Esophagus squamous epithelium (tissue), 4 donors: ENCODE measurements around the gene SIAH2.

Experiments used
- POLR2A ChIP-seq, 4 donors: fragments of 450-650 bp; IDR thresholded peaks; one replicate each; pipeline ENCODE4 v1.6.1; 2017; ENCODE audit warnings: antibody characterized with exemption in 4 of 4, mild to moderate bottlenecking in 4 of 4, moderate library complexity in 3 of 4
- TF ChIP-seq, protein P1 (sequence below), 6 experiments: fragments of 450-650 bp in 4 of 6; fragments of 200-600 bp in 2 of 6; sonication (generic) in 2 of 6; IDR thresholded peaks; one replicate each; pipeline ENCODE4 v1.5.1; 2016 to 2019; ENCODE audit warnings: antibody characterized with exemption in 6 of 6, mild to moderate bottlenecking in 4 of 6, moderate library complexity in 4 of 6

DNA sequence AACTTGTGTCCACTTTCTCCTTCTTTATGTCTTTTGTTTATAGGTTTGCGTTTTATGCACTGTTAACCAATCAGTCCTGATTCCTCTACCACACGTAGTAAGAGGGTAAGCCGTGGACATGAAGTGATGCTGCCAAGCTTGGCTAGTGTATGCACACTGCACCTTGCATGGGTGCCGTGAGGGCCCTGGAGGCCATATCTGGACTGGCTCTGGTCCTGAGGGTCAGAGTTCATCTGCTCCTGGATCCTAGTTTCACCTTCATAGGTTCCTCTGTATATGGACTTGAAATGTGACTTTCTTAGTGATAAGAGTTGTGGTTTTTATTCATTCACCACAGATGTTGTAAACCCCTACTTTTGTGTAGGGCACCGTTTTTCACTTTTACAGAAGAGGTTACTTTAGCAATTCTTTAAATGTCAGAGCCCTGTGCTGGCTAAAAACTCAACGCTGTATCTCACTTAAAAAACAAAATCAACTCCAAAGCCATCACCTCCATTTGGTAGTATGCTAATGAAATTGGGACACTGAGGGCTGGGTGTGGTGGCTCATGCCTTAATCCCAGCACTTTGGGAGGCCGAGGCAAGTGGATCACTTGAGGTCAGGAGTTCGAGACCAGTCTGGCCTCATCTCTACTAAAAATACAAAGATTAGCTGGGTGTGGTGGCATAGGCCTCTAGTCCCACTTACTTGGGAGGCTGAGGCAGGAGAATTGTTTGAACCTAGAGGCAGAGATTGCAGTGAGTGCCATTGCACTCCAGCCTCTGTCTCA is 22.9 kb downstream of the SIAH2 start:
- TF ChIP-seq, protein P1, sequence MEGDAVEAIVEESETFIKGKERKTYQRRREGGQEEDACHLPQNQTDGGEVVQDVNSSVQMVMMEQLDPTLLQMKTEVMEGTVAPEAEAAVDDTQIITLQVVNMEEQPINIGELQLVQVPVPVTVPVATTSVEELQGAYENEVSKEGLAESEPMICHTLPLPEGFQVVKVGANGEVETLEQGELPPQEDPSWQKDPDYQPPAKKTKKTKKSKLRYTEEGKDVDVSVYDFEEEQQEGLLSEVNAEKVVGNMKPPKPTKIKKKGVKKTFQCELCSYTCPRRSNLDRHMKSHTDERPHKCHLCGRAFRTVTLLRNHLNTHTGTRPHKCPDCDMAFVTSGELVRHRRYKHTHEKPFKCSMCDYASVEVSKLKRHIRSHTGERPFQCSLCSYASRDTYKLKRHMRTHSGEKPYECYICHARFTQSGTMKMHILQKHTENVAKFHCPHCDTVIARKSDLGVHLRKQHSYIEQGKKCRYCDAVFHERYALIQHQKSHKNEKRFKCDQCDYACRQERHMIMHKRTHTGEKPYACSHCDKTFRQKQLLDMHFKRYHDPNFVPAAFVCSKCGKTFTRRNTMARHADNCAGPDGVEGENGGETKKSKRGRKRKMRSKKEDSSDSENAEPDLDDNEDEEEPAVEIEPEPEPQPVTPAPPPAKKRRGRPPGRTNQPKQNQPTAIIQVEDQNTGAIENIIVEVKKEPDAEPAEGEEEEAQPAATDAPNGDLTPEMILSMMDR (IDR thresholded peaks at IDR 0.05), result no peak
- no peak for TF ChIP-seq POLR2A (IDR thresholded peaks at IDR 0.05)
